ENCODE results near the gene PTPA.

PTPA gene

DNA sequence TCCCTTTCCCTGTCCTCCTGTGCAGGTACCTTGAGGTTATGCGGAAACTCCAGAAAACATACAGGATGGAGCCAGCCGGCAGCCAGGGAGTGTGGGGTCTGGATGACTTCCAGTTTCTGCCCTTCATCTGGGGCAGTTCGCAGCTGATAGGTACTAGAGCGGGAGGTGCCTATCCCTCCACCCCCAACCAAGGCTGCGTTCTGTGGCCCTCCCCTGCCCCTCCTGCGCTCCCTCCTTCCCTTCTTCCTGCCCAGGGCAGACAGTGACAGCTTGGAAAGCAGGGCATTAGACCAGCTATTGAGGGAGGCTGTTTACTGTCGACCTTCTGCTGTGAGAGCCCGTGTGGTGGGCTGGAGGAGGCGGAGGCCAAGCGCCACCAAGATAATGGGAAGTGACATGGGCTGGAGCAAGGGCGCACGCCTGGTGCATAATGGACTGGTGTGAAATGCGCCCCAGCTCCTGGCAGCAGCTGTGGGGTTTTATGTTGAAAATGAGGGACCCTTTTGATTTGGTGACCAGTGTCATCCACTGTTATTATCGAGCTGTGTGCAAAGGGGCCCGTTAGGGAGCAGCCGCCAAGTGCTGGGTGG lies 25.3 kb downstream of the PTPA start:
- no peak for DNase-seq (ENCODE audit: low read depth in 1 of 2, low spot score in 1 of 2)

- no peak for DNase-seq (ENCODE audit: low read depth in 1 of 2, low spot score in 1 of 2)
Observed at GRCh38 chr9:129137292-129138143, 26.3 kb downstream of the PTPA start.

DNA sequence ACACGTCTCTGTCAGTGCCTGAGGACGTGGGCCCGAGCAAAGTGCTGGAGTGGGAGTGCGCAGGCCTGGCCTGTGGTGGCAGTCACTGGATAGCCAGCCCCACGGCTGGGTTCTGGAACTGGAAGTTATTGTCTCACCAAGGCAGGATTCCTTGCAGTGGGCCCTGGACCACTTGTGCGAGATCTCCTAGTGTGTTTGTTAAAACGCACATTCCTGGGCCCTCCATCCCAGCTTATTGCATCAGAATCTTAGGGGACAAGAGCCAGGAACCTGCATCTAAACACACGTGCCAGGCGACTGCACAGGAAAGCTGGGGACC lies 26.9 kb downstream of the PTPA start:
- no peak for DNase-seq (ENCODE audit: low read depth in 1 of 2, low spot score in 1 of 2)

DNA sequence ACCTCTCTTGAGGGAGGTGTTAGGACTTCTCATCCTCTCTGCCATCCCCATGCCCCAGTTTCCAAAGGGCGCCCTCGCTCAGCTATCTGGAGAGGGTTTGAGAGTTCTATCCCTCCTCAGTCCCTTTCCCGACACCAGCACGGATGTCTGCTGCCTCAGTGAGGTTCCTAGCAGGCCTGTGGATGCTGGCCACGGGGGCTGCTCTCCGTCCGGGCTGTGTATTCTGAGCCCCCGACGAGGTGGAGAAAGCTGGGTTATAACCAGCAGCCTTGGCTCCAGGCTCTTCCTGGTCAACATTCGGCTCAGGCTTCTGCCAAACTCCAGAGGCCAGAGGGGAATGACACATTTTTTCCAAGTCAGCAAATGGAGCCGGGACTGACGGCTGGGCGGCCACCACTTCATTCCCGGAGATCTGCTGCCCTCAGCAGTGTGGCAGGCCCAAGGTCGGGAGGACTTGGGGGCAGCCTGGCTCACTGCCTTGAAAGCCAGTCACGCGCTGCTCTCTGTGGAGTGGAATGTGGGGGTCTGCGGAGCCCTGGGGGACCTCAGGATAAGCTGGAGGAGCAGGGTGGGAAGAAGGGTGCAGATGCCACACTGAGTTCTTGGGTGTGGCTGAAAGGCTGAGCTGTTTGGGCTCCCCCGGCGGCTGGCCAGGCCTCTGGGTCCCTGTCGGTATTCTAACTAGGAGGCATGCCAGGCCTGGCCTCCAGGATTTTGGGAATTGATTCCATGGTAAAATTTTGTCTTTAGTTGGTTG lies 27.4 kb downstream of the PTPA start:
- DNase-seq (ENCODE audit: low read depth in 1 of 2, low spot score in 1 of 2), result no peak

DNA sequence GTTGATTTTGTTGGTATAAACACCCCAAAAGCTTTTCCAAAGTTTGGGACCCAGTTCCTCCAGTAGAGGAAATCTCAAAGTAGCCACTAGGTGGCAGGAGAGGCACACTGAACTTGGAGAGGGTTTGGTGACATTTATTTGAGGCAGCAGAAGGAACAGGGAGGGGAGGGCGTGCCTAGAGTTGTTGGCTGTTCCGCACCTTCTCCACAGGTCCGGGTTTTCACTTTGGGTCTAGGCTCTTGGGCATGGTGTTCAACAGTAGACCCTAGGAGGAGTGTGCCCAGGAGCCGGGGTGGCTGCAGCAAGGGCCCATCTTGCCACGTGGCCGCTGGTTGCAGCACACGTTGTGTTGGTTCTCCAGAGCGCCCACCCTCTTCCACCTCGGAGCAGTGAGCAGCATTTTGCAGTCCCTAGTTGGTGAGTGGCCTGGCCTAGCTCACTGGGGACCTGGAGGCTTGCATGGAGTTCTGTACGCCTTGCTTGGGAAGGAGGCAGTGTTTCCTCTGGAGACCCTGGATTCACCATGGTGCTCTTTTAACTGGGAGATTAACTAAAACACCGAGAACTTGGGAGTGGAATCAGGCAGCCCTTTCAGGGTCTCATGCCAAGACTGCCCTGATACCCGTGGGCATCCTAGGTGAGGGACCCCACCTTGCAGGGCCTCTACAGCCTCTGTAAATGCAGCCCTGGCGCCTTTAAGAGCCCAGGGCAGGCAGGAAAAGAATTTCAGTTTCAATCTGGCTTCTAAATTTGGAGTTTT lies 28.2 kb downstream of the PTPA start:
- DNase-seq (ENCODE audit: low read depth in 1 of 2, low spot score in 1 of 2), result peak; percentile 37 to 48

- DNase-seq (ENCODE audit: low read depth in 1 of 2, low spot score in 1 of 2), result peak; percentile 56 to 62
Observed at GRCh38 chr9:129139993-129140396, 28.8 kb downstream of the PTPA start.

- no peak for DNase-seq (ENCODE audit: low read depth in 1 of 2, low spot score in 1 of 2)
Observed at GRCh38 chr9:129140397-129141065, 29.3 kb downstream of the PTPA start.

- no peak for DNase-seq (ENCODE audit: low read depth in 1 of 2, low spot score in 1 of 2)
Observed at GRCh38 chr9:129141066-129142041, 30.1 kb downstream of the PTPA start.

DNA sequence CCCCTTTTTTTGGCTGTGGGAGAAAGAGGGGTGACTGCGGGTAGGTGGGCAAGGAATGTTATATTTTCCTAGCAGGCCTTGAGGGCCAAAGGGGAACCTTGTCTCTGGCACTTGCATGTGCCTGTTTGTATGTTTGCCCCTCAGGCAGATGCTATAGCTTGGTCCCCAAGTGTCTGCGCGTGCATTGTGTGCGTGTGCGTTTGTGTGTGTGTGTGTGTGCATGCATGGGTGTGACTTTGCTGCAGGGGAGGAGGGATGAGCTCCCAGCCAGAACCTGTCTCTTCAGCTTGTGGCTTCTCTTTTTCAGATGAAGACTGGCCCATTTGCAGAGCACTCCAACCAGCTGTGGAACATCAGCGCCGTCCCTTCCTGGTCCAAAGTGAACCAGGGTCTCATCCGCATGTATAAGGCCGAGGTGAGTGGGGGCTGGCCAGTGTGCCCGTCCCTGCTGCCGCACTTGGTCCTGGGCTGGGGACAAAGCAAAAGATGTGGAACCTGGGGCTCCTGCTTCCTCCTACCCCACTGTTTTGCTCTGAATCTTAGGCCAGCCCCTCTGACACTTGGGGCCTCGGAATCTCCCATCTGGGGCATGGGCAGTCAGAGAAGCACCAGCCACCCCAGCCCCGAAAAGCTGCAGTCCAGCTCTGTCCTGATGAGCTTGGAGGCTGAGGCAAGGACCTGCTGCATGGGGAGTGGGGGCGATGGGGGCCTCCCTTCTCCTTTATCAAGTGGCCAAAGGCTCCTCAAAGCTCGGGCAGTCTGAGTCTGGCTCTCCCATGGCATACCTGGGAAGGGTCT lies 31.1 kb downstream of the PTPA start:
- no peak for DNase-seq (ENCODE audit: low read depth in 1 of 2, low spot score in 1 of 2)

GRCh38 chr9:129143031-129143927 lies 32.1 kb downstream of the PTPA start:
- DNase-seq (ENCODE audit: low read depth in 1 of 2, low spot score in 1 of 2), result peak; percentile 53 to 64

DNA sequence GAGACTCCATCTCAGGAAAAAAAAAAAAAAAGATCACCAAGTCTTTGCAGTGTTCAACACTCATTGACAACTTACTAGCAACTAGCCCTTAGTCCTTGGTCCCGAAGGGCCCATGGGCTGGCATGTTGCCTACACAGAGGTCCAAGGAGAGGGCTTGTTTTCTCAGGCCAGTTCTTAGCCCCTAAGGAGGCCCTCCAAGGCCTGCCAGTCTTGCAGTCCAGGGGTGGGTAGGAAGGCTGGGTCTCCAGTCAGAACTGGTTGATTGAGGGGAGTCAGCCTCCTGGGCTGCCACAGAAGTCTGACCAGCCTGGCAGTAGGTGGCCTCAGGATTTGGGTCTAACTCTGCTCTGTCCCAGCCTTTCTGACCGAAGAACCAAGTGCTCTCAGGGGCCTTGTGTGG lies 34.1 kb downstream of the PTPA start:
- no peak for DNase-seq (ENCODE audit: low read depth in 1 of 2, low spot score in 1 of 2)

DNA sequence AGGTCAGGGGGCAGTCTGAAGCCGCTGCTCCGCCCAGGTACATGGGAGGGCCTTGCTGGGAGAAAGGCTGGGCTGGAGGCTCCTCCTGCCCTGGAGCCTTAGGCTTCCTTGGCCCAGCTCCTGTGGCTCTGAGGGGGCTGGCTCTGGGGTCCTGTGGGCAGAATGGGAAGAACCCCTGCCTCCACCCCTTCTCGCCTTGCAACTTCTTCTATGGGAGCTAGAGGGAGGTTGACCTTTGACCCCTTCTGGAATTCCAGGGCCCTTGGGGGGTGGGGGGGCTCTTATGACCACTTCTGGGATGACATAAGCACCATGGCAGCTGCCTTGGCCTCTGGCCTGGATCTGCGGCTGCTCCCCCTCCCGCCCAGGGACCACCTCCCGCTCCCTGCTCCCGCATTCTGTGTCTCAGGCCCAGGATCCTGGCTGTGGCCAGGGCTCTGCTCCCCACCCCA lies 34.7 kb downstream of the PTPA start:
- no peak for DNase-seq (ENCODE audit: low read depth in 1 of 2, low spot score in 1 of 2)

GRCh38 chr9:129146441-129146941 lies 35.3 kb downstream of the PTPA start:
- no peak for DNase-seq (ENCODE audit: low read depth in 1 of 2, low spot score in 1 of 2)

- DNase-seq (ENCODE audit: low read depth in 1 of 2, low spot score in 1 of 2), result no peak
Observed at GRCh38 chr9:129148463-129149204, 37.4 kb downstream of the PTPA start.

GRCh38 chr9:129149442-129149841 lies 38.2 kb downstream of the PTPA start:
- DNase-seq (ENCODE audit: low read depth in 1 of 2, low spot score in 1 of 2), result no peak

- no peak for DNase-seq (ENCODE audit: low read depth in 1 of 2, low spot score in 1 of 2)
Observed at GRCh38 chr9:129150122-129150521, 38.9 kb downstream of the PTPA start.

DNA sequence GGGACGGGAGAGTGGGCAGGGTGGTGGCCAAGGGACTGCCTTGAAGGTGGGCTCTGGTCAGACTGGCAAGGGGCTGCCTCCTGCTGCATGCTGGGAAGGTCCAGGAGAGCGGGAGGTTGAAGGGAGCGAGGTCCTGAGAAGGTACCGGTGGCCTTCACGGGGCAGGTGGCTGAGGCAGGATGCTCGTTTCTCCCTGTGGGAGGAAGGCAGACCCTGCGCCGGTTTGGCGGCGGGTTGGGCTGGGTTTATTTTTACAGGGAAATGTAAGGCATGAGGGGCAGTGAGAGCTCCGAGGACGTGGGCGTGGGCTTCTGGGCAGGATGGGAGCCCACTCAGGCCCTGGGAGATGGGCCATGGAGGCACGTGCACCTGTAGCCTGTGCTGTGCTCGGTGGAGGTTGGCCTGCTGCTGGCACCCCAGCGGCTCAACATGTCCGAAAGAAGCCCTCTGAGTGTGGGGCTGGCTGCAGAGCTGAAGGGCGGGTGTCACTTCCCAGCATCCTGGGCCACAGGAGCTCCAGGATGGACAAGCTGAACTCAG lies 39.5 kb downstream of the PTPA start:
- DNase-seq (ENCODE audit: low read depth in 1 of 2, low spot score in 1 of 2), result no peak

Measured in stimulated activated CD4-positive, alpha-beta T cell treated with anti-CD3 and anti-CD28 coated beads, Interleukin-15, amount 100 ng/mL, for 1 hour (primary cell).